ENCODE data around the gene GPC5.

DNA sequence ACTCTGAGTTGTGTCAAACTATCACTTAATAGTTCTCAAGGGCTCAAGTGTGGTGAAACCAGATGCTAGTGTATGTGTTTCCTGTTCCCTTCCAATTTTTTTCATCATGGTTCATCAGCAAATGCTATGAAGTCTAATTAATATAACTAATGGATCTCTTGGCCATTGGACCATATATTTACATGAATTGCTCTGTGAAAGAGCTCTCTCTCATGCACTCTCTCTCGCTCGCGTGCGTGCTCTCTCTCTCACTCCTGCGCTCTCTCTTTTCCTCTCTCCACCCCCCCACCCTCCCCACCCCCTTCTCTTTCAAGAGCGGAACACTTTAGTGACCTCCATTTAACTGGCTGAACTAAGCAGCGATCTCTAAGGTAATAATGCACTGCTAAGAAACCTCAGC is 1281.2 kb downstream of the GPC5 start:
- TF ChIP-seq, protein P1, sequence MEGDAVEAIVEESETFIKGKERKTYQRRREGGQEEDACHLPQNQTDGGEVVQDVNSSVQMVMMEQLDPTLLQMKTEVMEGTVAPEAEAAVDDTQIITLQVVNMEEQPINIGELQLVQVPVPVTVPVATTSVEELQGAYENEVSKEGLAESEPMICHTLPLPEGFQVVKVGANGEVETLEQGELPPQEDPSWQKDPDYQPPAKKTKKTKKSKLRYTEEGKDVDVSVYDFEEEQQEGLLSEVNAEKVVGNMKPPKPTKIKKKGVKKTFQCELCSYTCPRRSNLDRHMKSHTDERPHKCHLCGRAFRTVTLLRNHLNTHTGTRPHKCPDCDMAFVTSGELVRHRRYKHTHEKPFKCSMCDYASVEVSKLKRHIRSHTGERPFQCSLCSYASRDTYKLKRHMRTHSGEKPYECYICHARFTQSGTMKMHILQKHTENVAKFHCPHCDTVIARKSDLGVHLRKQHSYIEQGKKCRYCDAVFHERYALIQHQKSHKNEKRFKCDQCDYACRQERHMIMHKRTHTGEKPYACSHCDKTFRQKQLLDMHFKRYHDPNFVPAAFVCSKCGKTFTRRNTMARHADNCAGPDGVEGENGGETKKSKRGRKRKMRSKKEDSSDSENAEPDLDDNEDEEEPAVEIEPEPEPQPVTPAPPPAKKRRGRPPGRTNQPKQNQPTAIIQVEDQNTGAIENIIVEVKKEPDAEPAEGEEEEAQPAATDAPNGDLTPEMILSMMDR (IDR thresholded peaks at IDR 0.05), result no peak
- TF ChIP-seq POLR2A (IDR thresholded peaks at IDR 0.05), result no peak
- TF ChIP-seq EP300 (IDR thresholded peaks at IDR 0.05), result no peak
